ENCODE data around the gene ADAM12.

ADAM12 gene

GRCh38 chr10:126126023-126126422 lies 262.3 kb downstream of the ADAM12 start:
- no peak for FAIRE-seq
- DNase-seq (ENCODE audit: low spot score), result no peak

GRCh38 chr10:126124668-126125349 lies 263.5 kb downstream of the ADAM12 start:
- no peak for FAIRE-seq
- no peak for DNase-seq (ENCODE audit: low spot score)

GRCh38 chr10:126124046-126124445 lies 264.2 kb downstream of the ADAM12 start:
- no peak for DNase-seq (ENCODE audit: low spot score)
- FAIRE-seq, result no peak

GRCh38 chr10:126123466-126123865 lies 264.8 kb downstream of the ADAM12 start:
- FAIRE-seq (no peak), DNase-seq (ENCODE audit: low spot score) (no peak)

GRCh38 chr10:126122881-126123280 lies 265.4 kb downstream of the ADAM12 start:
- no peak for FAIRE-seq
- no peak for DNase-seq (ENCODE audit: low spot score)

GRCh38 chr10:126119599-126119998 lies 268.7 kb downstream of the ADAM12 start:
- FAIRE-seq (no peak), DNase-seq (ENCODE audit: low spot score) (no peak)

GRCh38 chr10:126118476-126118875 lies 269.8 kb downstream of the ADAM12 start:
- DNase-seq (ENCODE audit: low spot score), result no peak
- no peak for FAIRE-seq

- DNase-seq (ENCODE audit: low spot score) (no peak), FAIRE-seq (no peak)
Measured at GRCh38 chr10:126117196-126117595, 271.1 kb downstream of the ADAM12 start.

GRCh38 chr10:126115886-126116285 lies 272.4 kb downstream of the ADAM12 start:
- DNase-seq (ENCODE audit: low spot score) (no peak), FAIRE-seq (no peak)

GRCh38 chr10:126114884-126115555 lies 273.3 kb downstream of the ADAM12 start:
- no peak for DNase-seq (ENCODE audit: low spot score)
- no peak for FAIRE-seq

- no peak for DNase-seq (ENCODE audit: low spot score)
- FAIRE-seq, result no peak
Measured at GRCh38 chr10:126111516-126111915, 276.8 kb downstream of the ADAM12 start.

GRCh38 chr10:126110489-126111180 lies 277.6 kb downstream of the ADAM12 start:
- FAIRE-seq, result no peak

GRCh38 chr10:126109893-126110292 lies 278.4 kb downstream of the ADAM12 start:
- no peak for DNase-seq (ENCODE audit: low spot score)
- FAIRE-seq, result no peak

More at GRCh38 chr10:126110489-126111180, 277.6 kb downstream of the ADAM12 start:
- DNase-seq (ENCODE audit: low spot score), result no peak

GRCh38 chr10:126108693-126109092 lies 279.6 kb downstream of the ADAM12 start:
- FAIRE-seq, result no peak

GRCh38 chr10:126104767-126105166 lies 283.5 kb downstream of the ADAM12 start:
- FAIRE-seq, result no peak

More at GRCh38 chr10:126108693-126109092, 279.6 kb downstream of the ADAM12 start:
- DNase-seq (ENCODE audit: low spot score), result no peak

GRCh38 chr10:126102636-126103035 lies 285.6 kb downstream of the ADAM12 start:
- no peak for DNase-seq (ENCODE audit: low spot score)
- FAIRE-seq, result peak; percentile 35

More at GRCh38 chr10:126104767-126105166, 283.5 kb downstream of the ADAM12 start:
- no peak for DNase-seq (ENCODE audit: low spot score)

- DNase-seq (ENCODE audit: low spot score) (no peak), FAIRE-seq (no peak)
Measured at GRCh38 chr10:126101736-126102135, 286.5 kb downstream of the ADAM12 start.

- no peak for FAIRE-seq
- no peak for DNase-seq (ENCODE audit: low spot score)
Measured at GRCh38 chr10:126101325-126101724, 287.0 kb downstream of the ADAM12 start.

- no peak for DNase-seq (ENCODE audit: low spot score)
- FAIRE-seq, result no peak
Measured at GRCh38 chr10:126099366-126099765, 288.9 kb downstream of the ADAM12 start.

GRCh38 chr10:126098226-126098581 lies 290.1 kb downstream of the ADAM12 start:
- no peak for DNase-seq (ENCODE audit: low spot score)
- no peak for FAIRE-seq

- FAIRE-seq, result no peak
- DNase-seq (ENCODE audit: low spot score), result no peak
Measured at GRCh38 chr10:126097558-126098225, 290.6 kb downstream of the ADAM12 start.

- DNase-seq (ENCODE audit: low spot score) (no peak), FAIRE-seq (no peak)
Measured at GRCh38 chr10:126094537-126094936, 293.7 kb downstream of the ADAM12 start.

Measured in urothelium cell line (cell line).